Measurements from ENCODE around the gene PJVK. TPM values are rescaled to one million over a fixed set of nuclear protein-coding genes. Genes with fewer than 3 reads are reported as not detected.

Gene PJVK
- total and polyA plus RNA-seq, 10 of the 15 experiments (the other 5 are each of a cell fraction or from before 2014, with no cell fraction given), result 1.8 to 6.8 (median 3.2) TPM

GRCh38 chr2:178413472-178414265, 37.5 kb upstream of the PJVK start (continued):
- TF ChIP-seq WRNIP1 (IDR thresholded peaks at IDR 0.05; ENCODE audit: borderline replicate concordance, low read depth, low read length), result no peak
- no peak for TF ChIP-seq SUZ12 (IDR thresholded peaks at IDR 0.05; ENCODE audit: unreplicated experiment)
- TF ChIP-seq IRF4 (IDR thresholded peaks at IDR 0.05; ENCODE audit: low read depth, low read length), result no peak
- no peak for TF ChIP-seq YBX1 (IDR thresholded peaks at IDR 0.05)
- no peak for TF ChIP-seq SREBF1 (IDR thresholded peaks at IDR 0.05; ENCODE audit: low read length)
- 0 out of 2 replicates have a peak, but pooled peaks have one; percentile 50 for TF ChIP-seq STAT1 (conservative IDR thresholded peaks at IDR 0.05)
- TF ChIP-seq, protein P1, sequence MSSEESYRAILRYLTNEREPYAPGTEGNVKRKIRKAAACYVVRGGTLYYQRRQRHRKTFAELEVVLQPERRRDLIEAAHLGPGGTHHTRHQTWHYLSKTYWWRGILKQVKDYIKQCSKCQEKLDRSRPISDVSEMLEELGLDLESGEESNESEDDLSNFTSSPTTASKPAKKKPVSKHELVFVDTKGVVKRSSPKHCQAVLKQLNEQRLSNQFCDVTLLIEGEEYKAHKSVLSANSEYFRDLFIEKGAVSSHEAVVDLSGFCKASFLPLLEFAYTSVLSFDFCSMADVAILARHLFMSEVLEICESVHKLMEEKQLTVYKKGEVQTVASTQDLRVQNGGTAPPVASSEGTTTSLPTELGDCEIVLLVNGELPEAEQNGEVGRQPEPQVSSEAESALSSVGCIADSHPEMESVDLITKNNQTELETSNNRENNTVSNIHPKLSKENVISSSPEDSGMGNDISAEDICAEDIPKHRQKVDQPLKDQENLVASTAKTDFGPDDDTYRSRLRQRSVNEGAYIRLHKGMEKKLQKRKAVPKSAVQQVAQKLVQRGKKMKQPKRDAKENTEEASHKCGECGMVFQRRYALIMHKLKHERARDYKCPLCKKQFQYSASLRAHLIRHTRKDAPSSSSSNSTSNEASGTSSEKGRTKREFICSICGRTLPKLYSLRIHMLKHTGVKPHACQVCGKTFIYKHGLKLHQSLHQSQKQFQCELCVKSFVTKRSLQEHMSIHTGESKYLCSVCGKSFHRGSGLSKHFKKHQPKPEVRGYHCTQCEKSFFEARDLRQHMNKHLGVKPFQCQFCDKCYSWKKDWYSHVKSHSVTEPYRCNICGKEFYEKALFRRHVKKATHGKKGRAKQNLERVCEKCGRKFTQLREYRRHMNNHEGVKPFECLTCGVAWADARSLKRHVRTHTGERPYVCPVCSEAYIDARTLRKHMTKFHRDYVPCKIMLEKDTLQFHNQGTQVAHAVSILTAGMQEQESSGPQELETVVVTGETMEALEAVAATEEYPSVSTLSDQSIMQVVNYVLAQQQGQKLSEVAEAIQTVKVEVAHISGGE (CRISPR knock-in tag; IDR thresholded peaks at IDR 0.05), result no peak
- TF ChIP-seq NKRF (conservative IDR thresholded peaks at IDR 0.05), result 0 out of 2 replicates have a peak, but pooled peaks have one; percentile 22
- TF ChIP-seq ZNF24 (IDR thresholded peaks at IDR 0.05), result no peak
- TF ChIP-seq PRDM15 (CRISPR knock-in tag; IDR thresholded peaks at IDR 0.05), result no peak
- TF ChIP-seq NFYA (IDR thresholded peaks at IDR 0.05; ENCODE audit: borderline replicate concordance, low read depth, low read length), result no peak
- TF ChIP-seq CREM (IDR thresholded peaks at IDR 0.05; ENCODE audit: low read depth), result peak; percentile 93
- no peak for TF ChIP-seq RFX5 (IDR thresholded peaks at IDR 0.05; ENCODE audit: low read depth, low read length)
- peak; percentile 65; the same call in 1 of the 2 replicates for TF ChIP-seq LARP7 (IDR thresholded peaks at IDR 0.05)
- peak; percentile 80 for TF ChIP-seq ATF7 (IDR thresholded peaks at IDR 0.05; ENCODE audit: low read depth)
- TF ChIP-seq ZNF217 (IDR thresholded peaks at IDR 0.05), result peak; percentile 42; the same call in 1 of the 2 replicates
- TF ChIP-seq SP1 (IDR thresholded peaks at IDR 0.05; ENCODE audit: low read depth, low read length), result no peak
- no peak for TF ChIP-seq CHD4 (IDR thresholded peaks at IDR 0.05)
- TF ChIP-seq MLLT1 (IDR thresholded peaks at IDR 0.05), result 0 out of 2 replicates have a peak, but pooled peaks have one; percentile 5
- no peak; the same call in none of the 2 replicates for TF ChIP-seq RUNX3 (IDR thresholded peaks at IDR 0.05; ENCODE audit: low read length)
